ENCODE data around the gene TPSD1. TPM values are rescaled to one million over a fixed set of nuclear protein-coding genes. Genes with fewer than 3 reads are reported as not detected.

Gene TPSD1
- total and polyA plus RNA-seq, 2 donors (not counting 3 experiments of a cell fraction or from before 2014, with no cell fraction given), result not detected

GRCh38 chr16:1221628-1222552, 34.0 kb upstream of the TPSD1 start:
- intact Hi-C loops (cut with micrococcal nuclease), result loop anchor here (5.0 kb wide), 1 partner anchor 695 kb away; the partner anchor contains the start of gene HS3ST6
- FAIRE-seq, result no peak
- CTCF ChIA-PET, result no interaction called here
- no peaks in the 10 kb centered on the region for H3K9me3 ChIP-seq (replicated peaks; ENCODE audit: control insufficient read depth, insufficient read depth, low read length)
- H3K79me2 ChIP-seq (ENCODE audit: control insufficient read depth, insufficient read depth, low read length), result no peaks in the 10 kb centered on the region
- POLR2A ChIA-PET, result no interaction called here
- no peak overlapping the region for H3K4me3 ChIP-seq (replicated peaks in 1 of 3; ENCODE audit: insufficient read depth in 1 of 3, low read depth in 1 of 3, low read length in 3 of 3)
- no peaks in the 10 kb centered on the region for H4K20me1 ChIP-seq (replicated peaks; ENCODE audit: control insufficient read depth, extremely low read depth, insufficient read depth, low read length)
- no peaks in the 10 kb centered on the region for H3K9me1 ChIP-seq (replicated peaks; ENCODE audit: control insufficient read depth, extremely low read depth, insufficient read depth, low read length)
- H3K4me1 ChIP-seq (ENCODE audit: control insufficient read depth, extremely low read depth, insufficient read depth, low read length), result no peaks in the 10 kb centered on the region
- no peak overlapping the region for H2AFZ ChIP-seq (ENCODE audit: low read depth, low read length)
- H3K9ac ChIP-seq (replicated peaks; ENCODE audit: extremely low read depth, insufficient read depth, low read length), result no peak overlapping the region
- no peaks in the 10 kb centered on the region for H3K36me3 ChIP-seq (ENCODE audit: control insufficient read depth in 2 of 2, extremely low read depth in 1 of 2, insufficient read depth in 2 of 2, low read length in 2 of 2)
- no peaks in the 10 kb centered on the region for H3K27me3 ChIP-seq (ENCODE audit: control insufficient read depth in 2 of 2, insufficient read depth in 2 of 2, low read length in 2 of 2)
- TF ChIP-seq POLR2AphosphoS5 (IDR thresholded peaks at IDR 0.05; ENCODE audit: insufficient read depth, low read depth, low read length) (no peak), POLR2A (IDR thresholded peaks at IDR 0.05; ENCODE audit: low read depth, low read length) (no peak), FOS (IDR thresholded peaks at IDR 0.05; ENCODE audit: borderline replicate concordance, insufficient read depth, low read length) (no peak), JUN (IDR thresholded peaks at IDR 0.05; ENCODE audit: borderline replicate concordance, insufficient read depth, insufficient read length, low read depth) (no peak), MAX (IDR thresholded peaks at IDR 0.05; ENCODE audit: insufficient read depth, insufficient read length) (no peak), MYC (IDR thresholded peaks at IDR 0.05; ENCODE audit: low read depth, low read length) (no peak), CTCF (IDR thresholded peaks at IDR 0.05; ENCODE audit: extremely low read depth in 1 of 2, insufficient read depth in 1 of 2, low read depth in 1 of 2, low read length in 2 of 2) (no peak), GATA2 (IDR thresholded peaks at IDR 0.05; ENCODE audit: insufficient read depth, insufficient read length, low read depth, low read length) (no peak), EZH2 (IDR thresholded peaks at IDR 0.05; ENCODE audit: borderline replicate concordance, low read depth, low read length, severe bottlenecking) (no peak)
- no TSS peak for BruUV-seq (replicated peaks)
- no peak for DNase-seq (ENCODE audit: low read depth, low spot score)
- H3K27ac ChIP-seq (ENCODE audit: insufficient read depth, low read depth, low read length), result no peak overlapping the region
- H3K4me2 ChIP-seq (ENCODE audit: insufficient read depth, low read length), result no peak overlapping the region
- dilution Hi-C loops (cut with MboI; ENCODE audit: extremely low pct_ligation_motif_present, low sequenced_read_pairs), result no loop called here

Data from endothelial cell of umbilical vein (primary cell).